ENCODE data around the gene ARL5C. TPM values are rescaled to one million over a fixed set of nuclear protein-coding genes. Genes with fewer than 3 reads are reported as not detected.

ARL5C gene
- total RNA-seq, 4 donors from 2014 or later: not detected

DNA sequence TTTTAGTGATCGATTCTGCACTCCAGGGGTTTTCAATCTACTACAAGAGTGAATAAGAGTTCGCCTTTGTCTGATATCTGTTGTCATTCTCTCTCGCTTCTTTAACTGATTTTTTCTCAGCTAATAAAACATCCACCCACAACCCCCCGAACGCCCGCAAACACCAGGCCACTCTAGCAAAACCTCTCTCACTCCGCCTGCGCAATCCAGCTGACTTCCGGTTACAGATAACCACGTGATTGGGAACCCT lies 33.8 kb upstream of the ARL5C start:
- peaks cover 0 to 34% (median 18%) of the 10 kb centered on the region in 4 donors for H3K36me3 ChIP-seq
- 0 to 1% methylated on average over 4 to 10 of the region's 10 CpGs for WGBS, 2 donors (ENCODE audit: low coverage in 1 of 2)
- peak overlapping the region; percentile 15 to 97 (median 74) for H3K4me3 ChIP-seq
- H3K9me3 ChIP-seq: no peaks in the 10 kb centered on the region
- TF ChIP-seq POLR2AphosphoS5 (IDR thresholded peaks at IDR 0.05) (peak in 1 of 3 donors; percentile 77), EP300 (IDR thresholded peaks at IDR 0.05; ENCODE audit: low read depth) (no peak)
- in situ Hi-C loops (cut with MboI; ENCODE audit: low pct_ligation_motif_present in 1 of 4, low pct_unique_long_range_greater_than_20kb in 1 of 4, low sequenced_read_pairs in 3 of 4): no loop called here
- DNase-seq: peak; percentile 91
- H3K4me1 ChIP-seq: peaks cover 23 to 59% (median 40%) of the 10 kb centered on the region in 4 donors
- H3K27me3 ChIP-seq: no peaks in the 10 kb centered on the region
- intact Hi-C loops (cut with DNase I; ENCODE audit: low total_unique reads): no loop called here
- H3K27ac ChIP-seq: peak overlapping the region; percentile 85 to 98 (median 96)

- Histone ChIP-seq H3K9me3 (no peaks in the 10 kb centered on the region), H3K27me3 (no peaks in the 10 kb centered on the region), H3K4me3 (peak overlapping the region in 2 of 4 donors; percentile 59 to 78), H3K36me3 (peaks cover 0 to 19% (median 9%) of the 10 kb centered on the region in 4 donors), H3K4me1 (peaks cover 23 to 59% (median 40%) of the 10 kb centered on the region in 4 donors), H3K27ac (peak overlapping the region; percentile 77 to 98 (median 96))
- intact Hi-C loops (cut with DNase I; ENCODE audit: low total_unique reads): no loop called here
- 57 to 70% methylated on average over 1 to 4 of the region's 4 CpGs for WGBS, 2 donors (ENCODE audit: low coverage in 1 of 2)
- TF ChIP-seq POLR2AphosphoS5 (IDR thresholded peaks at IDR 0.05) (no peak), EP300 (IDR thresholded peaks at IDR 0.05; ENCODE audit: low read depth) (no peak), POLR2A (IDR thresholded peaks at IDR 0.05) (no peak)
- TF ChIP-seq, protein P1, sequence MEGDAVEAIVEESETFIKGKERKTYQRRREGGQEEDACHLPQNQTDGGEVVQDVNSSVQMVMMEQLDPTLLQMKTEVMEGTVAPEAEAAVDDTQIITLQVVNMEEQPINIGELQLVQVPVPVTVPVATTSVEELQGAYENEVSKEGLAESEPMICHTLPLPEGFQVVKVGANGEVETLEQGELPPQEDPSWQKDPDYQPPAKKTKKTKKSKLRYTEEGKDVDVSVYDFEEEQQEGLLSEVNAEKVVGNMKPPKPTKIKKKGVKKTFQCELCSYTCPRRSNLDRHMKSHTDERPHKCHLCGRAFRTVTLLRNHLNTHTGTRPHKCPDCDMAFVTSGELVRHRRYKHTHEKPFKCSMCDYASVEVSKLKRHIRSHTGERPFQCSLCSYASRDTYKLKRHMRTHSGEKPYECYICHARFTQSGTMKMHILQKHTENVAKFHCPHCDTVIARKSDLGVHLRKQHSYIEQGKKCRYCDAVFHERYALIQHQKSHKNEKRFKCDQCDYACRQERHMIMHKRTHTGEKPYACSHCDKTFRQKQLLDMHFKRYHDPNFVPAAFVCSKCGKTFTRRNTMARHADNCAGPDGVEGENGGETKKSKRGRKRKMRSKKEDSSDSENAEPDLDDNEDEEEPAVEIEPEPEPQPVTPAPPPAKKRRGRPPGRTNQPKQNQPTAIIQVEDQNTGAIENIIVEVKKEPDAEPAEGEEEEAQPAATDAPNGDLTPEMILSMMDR (IDR thresholded peaks at IDR 0.05): no peak
- DNase-seq: no peak
- in situ Hi-C loops (cut with MboI; ENCODE audit: low pct_ligation_motif_present in 1 of 4, low pct_unique_long_range_greater_than_20kb in 1 of 4, low sequenced_read_pairs in 3 of 4): no loop called here
Observed at GRCh38 chr17:39198186-39198566, 32.2 kb upstream of the ARL5C start.

DNA sequence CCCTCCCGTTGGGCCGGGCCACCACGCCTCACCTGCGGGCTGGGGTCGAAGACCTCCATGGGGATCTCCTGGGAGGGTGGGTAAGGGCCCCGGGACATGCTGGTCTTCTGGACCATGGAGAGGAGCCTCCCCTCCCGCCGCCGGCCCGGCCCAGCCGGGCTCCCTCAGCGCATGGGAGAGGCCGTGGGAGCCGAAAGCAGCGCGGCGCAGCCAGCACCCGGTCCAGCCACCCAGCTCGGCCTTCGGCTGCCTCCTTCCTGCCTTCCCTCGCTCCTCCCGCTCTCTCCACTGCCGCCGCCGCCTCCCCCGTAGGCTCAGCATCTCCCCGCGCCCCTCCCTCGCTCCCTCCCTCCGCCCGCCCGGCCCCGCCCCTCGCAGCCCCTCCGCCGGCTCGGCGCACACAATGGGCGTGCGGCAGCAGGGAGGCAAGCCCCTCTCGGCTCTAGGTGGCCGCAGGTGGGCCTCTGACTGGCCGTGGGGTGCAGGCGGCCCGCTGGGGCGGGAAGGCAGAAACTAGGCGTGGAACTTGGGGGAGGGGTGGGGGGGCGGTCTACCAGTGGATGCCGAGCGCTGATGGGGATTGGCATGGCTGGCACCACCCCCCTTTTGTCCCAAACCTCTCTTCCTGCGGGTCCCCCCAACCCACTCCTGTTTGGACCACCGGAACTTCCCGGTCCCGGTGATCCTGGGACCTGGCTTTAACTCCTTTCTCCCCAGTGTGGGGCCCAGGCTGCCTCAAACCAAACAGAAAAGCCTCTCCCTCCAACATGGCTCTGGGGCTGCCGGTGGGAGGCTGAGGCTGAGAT lies 31.6 kb upstream of the ARL5C start, which contains the start of gene CACNB1:
Gene CACNB1, minus strand, starts transcription at position 290 of the 806 bp plus-strand sequence. Its CDS starts 174 bp downstream, at position 116.
- peak; percentile 82 for DNase-seq
- TF ChIP-seq, protein P1 (IDR thresholded peaks at IDR 0.05): no peak
- TF ChIP-seq POLR2A (IDR thresholded peaks at IDR 0.05): no peak
- peak; percentile 37 to 67 (median 51) for TF ChIP-seq POLR2AphosphoS5 (IDR thresholded peaks at IDR 0.05)
- TF ChIP-seq EP300 (IDR thresholded peaks at IDR 0.05; ENCODE audit: low read depth): no peak

DNA sequence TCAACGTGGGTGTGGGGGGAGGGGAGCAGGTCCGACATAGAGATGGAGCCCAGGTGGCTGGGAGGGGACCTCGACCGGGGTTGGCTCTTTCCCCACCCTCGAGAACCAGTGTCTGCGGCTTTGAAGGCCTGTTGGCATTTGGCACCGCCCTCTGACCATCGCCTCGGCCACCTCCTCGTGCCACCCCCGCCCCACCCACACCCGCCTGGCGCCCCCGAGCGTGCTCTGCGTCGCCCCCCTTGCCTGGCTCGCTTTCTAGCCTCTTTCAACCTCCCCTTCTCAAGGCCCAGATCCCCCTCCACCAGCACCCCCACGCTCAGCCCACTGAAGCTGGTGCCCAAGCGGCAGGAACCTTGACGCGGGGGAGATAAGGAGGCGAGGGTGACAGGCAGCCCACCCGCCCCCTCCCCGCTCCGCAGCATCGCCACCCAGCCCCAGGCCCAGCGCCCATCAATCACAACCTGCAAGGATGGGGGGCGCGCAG lies 30.9 kb upstream of the ARL5C start:
- no peaks in the 10 kb centered on the region for H3K27me3 ChIP-seq
- H3K9me3 ChIP-seq: no peaks in the 10 kb centered on the region
- 3% methylated on average over 29 of the region's 30 CpGs; no CpG with 5 or more reads in 1 of the 2 donors for WGBS, 2 donors (ENCODE audit: low coverage in 1 of 2)
- H3K4me1 ChIP-seq: peaks cover 22 to 53% (median 36%) of the 10 kb centered on the region in 4 donors
- in situ Hi-C loops (cut with MboI; ENCODE audit: low pct_ligation_motif_present in 1 of 4, low pct_unique_long_range_greater_than_20kb in 1 of 4, low sequenced_read_pairs in 3 of 4) (no loop called here), intact Hi-C loops (cut with DNase I; ENCODE audit: low total_unique reads) (no loop called here)
- DNase-seq: peak; percentile 53
- H3K36me3 ChIP-seq: peaks cover 0 to 7% (median 2%) of the 10 kb centered on the region in 4 donors
- peak overlapping the region; percentile 51 to 78 (median 66) for H3K4me3 ChIP-seq
- peak overlapping the region; percentile 77 to 98 (median 96) for H3K27ac ChIP-seq
- TF ChIP-seq EP300 (IDR thresholded peaks at IDR 0.05; ENCODE audit: low read depth) (no peak), POLR2AphosphoS5 (IDR thresholded peaks at IDR 0.05) (no peak), POLR2A (IDR thresholded peaks at IDR 0.05) (no peak)
- TF ChIP-seq, protein P1 (IDR thresholded peaks at IDR 0.05): no peak

More for the DNA sequence above, 31.6 kb upstream of the ARL5C start, which contains the start of gene CACNB1:
- H3K36me3 ChIP-seq: peaks cover 0 to 14% (median 6%) of the 10 kb centered on the region in 4 donors
- no peaks in the 10 kb centered on the region for H3K27me3 ChIP-seq
- no peaks in the 10 kb centered on the region for H3K9me3 ChIP-seq
- H3K4me3 ChIP-seq: peak within 1 kb of the TSS; percentile 51 to 78 (median 66)
- intact Hi-C loops (cut with DNase I; ENCODE audit: low total_unique reads) (no loop called here), in situ Hi-C loops (cut with MboI; ENCODE audit: low pct_ligation_motif_present in 1 of 4, low pct_unique_long_range_greater_than_20kb in 1 of 4, low sequenced_read_pairs in 3 of 4) (no loop called here)
- H3K27ac ChIP-seq: peak within 1 kb of the TSS; percentile 77 to 98 (median 96)
- 1% methylated on average over 30 of the region's 55 CpGs; no CpG with 5 or more reads in 1 of the 2 donors for WGBS, 2 donors (ENCODE audit: low coverage in 1 of 2)
- H3K4me1 ChIP-seq: peaks cover 23 to 59% (median 40%) of the 10 kb centered on the region in 4 donors
